Smooth muscle cell (in vitro differentiated cells): ENCODE measurements around the gene CPNE4. TPM values are rescaled to one million over a fixed set of nuclear protein-coding genes. Genes with fewer than 3 reads are reported as not detected.
A peak's percentile ranks its signal among the peaks of the same experiment; 100 is the strongest.

Experiments used
- DNase-seq: peaks from one replicate; lab custom pipeline; 2025; ENCODE audit not compliant: unreplicated experiment; lab: John Stamatoyannopoulos, UW
- H2AFZ ChIP-seq: fragments of 200-600 bp; sonication (generic); 2 replicates; pipeline ENCODE4 v1.6.0; 2016; ENCODE audit warnings: antibody characterized with exemption, low read depth, mild to moderate bottlenecking
- H3F3A ChIP-seq: fragments of 200-600 bp; sonication (generic); 2 replicates; pipeline ENCODE4 v1.6.0; 2017; ENCODE audit warnings: antibody characterized with exemption, low read depth
- H3K27ac ChIP-seq: fragments of 200-600 bp; sonication (generic); 2 replicates; pipeline ENCODE4 v1.5.1; 2016; ENCODE audit warnings: low read depth, mild to moderate bottlenecking
- H3K27me3 ChIP-seq: fragments of 200-600 bp; sonication (generic); 2 replicates; pipeline ENCODE4 v1.6.1; 2016; ENCODE audit warnings: low read depth, mild to moderate bottlenecking
- H3K36me3 ChIP-seq: fragments of 200-600 bp; sonication (generic); 2 replicates; pipeline ENCODE4 v1.5.1; 2016; ENCODE audit warnings: low read depth
- H3K4me1 ChIP-seq: fragments of 200-600 bp; sonication (generic); 2 replicates; pipeline ENCODE4 v1.5.1; 2016; ENCODE audit warnings: low read depth
- H3K4me2 ChIP-seq: fragments of 200-600 bp; sonication (generic); 2 replicates; pipeline ENCODE4 v1.6.0; 2016; ENCODE audit warnings: mild to moderate bottlenecking
- H3K4me3 ChIP-seq: fragments of 200-600 bp; sonication (generic); 2 replicates; pipeline ENCODE4 v1.5.1; 2016; ENCODE audit warnings: mild to moderate bottlenecking
- H3K79me2 ChIP-seq: fragments of 200-600 bp; sonication (generic); 2 replicates; pipeline ENCODE4 v1.6.0; 2016; ENCODE audit warnings: low read depth, mild to moderate bottlenecking
- H3K9ac ChIP-seq: fragments of 200-600 bp; sonication (generic); 2 replicates; pipeline ENCODE4 v1.6.0; 2016; ENCODE audit warnings: low read depth
- H3K9me3 ChIP-seq: fragments of 200-600 bp; sonication (generic); replicated peaks from 2 replicates; pipeline ENCODE4 v1.5.1; 2016; ENCODE audit warnings: low read depth
- H4K20me1 ChIP-seq: fragments of 200-600 bp; sonication (generic); 2 replicates; pipeline ENCODE4 v1.6.0; 2016; ENCODE audit warnings: low read depth
- CTCF ChIP-seq: fragments of 200-600 bp; sonication (generic); IDR thresholded peaks from 2 replicates; pipeline ENCODE4 v1.5.1; 2017; ENCODE audit warnings: borderline replicate concordance, mild to moderate bottlenecking, antibody characterized with exemption; ENCODE audit not compliant: insufficient read depth, poor library complexity, severe bottlenecking
- WGBS: methylation state at CpG from one replicate; pipeline ENCODE4 v1.1.7; 2016; ENCODE audit warnings: low lambda C conversion rate; 5-methylcytosine and 5-hydroxymethylcytosine counted together
- polyA plus RNA-seq: library from polyadenylated mRNA; unstranded; fragments of >200 nt; fragmentation: Nextera tagmentation; extraction: Ambion mirVana; gene quantifications from 2 replicates; pipeline ENCODE4 v1.2.1, GENCODE V29; 2016
- total RNA-seq: library from RNA; depleted of rRNA; stranded (reverse); fragments of >200 nt; gene quantifications from 2 replicates; pipeline ENCODE4 v1.2.3, GENCODE V29; 2014

Gene CPNE4
- total and polyA plus RNA-seq, 2 experiments from 2014 or later: 0.05 to 1.6 TPM

DNA sequence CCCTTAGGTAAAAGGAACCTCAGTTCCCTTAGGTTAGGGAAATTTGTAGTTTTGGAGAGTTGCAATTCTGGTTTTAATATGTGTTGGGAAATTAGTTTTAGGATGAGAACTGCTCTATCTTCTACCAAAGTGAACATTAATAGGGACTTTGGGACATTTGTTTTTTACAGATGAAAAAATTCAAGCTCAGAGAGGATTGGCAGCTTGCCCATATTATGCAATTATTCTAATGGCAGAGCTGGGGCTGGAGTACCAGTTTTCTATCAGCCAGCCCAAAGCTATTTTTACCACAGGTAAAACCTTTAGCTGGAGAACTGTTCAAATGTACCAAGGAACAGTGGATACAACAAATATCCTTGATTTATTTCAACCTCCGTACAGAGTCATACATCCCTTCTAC, 127.0 kb downstream of the CPNE4 start:
- H3K36me3 ChIP-seq: no peaks in the 10 kb centered on the region
- no peaks in the 10 kb centered on the region for H4K20me1 ChIP-seq
- no peak overlapping the region for H2AFZ ChIP-seq
- H3K9me3 ChIP-seq: no peaks in the 10 kb centered on the region
- DNase-seq: no peak
- peaks cover 12% of the 10 kb centered on the region for H3F3A ChIP-seq
- no peaks in the 10 kb centered on the region for H3K27me3 ChIP-seq
- H3K27ac ChIP-seq: no peak overlapping the region
- no peak overlapping the region for H3K9ac ChIP-seq
- H3K4me2 ChIP-seq: no peak overlapping the region
- no peak overlapping the region for H3K4me3 ChIP-seq
- WGBS: 91% methylated on average over 1 of the region's 1 CpG
- H3K79me2 ChIP-seq: no peaks in the 10 kb centered on the region
- peaks cover 4% of the 10 kb centered on the region for H3K4me1 ChIP-seq
- no peak for TF ChIP-seq CTCF

GRCh38 chr3:131903988-131904415, 130.8 kb downstream of the CPNE4 start:
- Histone ChIP-seq H2AFZ (peak overlapping the region; percentile 21), H3K4me2 (peak overlapping the region; percentile 71), H3K4me3 (no peak overlapping the region), H3K27ac (peak overlapping the region; percentile 88), H3K27me3 (no peaks in the 10 kb centered on the region), H4K20me1 (no peaks in the 10 kb centered on the region), H3K4me1 (peaks cover 6% of the 10 kb centered on the region), H3K36me3 (no peaks in the 10 kb centered on the region), H3F3A (peaks cover 12% of the 10 kb centered on the region), H3K9me3 (no peaks in the 10 kb centered on the region), H3K79me2 (no peaks in the 10 kb centered on the region), H3K9ac (peak overlapping the region; percentile 48)
- no peak for DNase-seq
- no peak for TF ChIP-seq CTCF
- WGBS: 9% methylated on average over 4 of the region's 4 CpGs

DNA sequence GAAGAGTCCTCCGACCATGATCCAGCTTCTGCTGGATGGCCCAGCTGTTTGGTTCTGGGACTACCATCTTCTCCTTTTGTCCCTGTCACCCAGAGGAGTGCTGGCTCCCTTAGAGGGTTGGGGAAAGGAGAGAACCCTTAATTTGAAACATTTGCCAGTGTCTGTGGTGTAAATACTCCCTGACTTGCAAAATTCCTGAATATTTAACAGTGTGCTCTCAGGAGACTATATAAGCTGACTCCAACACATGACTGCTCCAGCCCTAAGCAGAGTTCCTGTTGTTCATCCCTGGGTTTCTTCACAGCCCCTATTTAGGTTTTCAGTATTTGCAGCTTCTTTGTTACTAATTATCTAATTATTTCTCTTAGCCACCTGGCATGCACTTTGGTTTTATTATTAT, 133.1 kb downstream of the CPNE4 start:
- Histone ChIP-seq H3K79me2 (no peaks in the 10 kb centered on the region), H3K36me3 (no peaks in the 10 kb centered on the region), H3K9ac (no peak overlapping the region), H3K4me3 (no peak overlapping the region), H2AFZ (no peak overlapping the region), H4K20me1 (no peaks in the 10 kb centered on the region), H3K4me2 (no peak overlapping the region), H3K4me1 (peaks cover 12% of the 10 kb centered on the region), H3F3A (peaks cover 12% of the 10 kb centered on the region), H3K27ac (no peak overlapping the region), H3K27me3 (no peaks in the 10 kb centered on the region), H3K9me3 (no peaks in the 10 kb centered on the region)
- WGBS: 86% methylated on average over 1 of the region's 1 CpG
- TF ChIP-seq CTCF: no peak
- no peak for DNase-seq

DNA sequence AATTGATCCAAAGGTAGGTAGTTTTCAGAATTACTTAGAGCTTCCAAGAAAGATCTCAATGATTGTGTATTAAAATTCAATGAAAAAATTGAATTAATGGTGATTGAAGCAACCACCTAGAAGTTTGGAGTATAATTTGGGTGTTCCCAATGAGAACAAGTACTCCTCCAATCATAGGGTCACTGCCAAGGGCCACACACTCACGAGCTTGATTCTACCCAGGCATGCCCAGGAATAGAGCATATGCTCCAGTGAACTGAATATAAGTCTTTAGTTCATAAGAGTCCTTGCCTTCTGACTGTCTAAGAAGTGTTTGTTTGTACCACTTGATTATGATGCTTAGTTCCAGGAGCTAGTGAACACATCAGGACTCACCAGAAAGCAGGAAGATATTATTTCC, 133.9 kb downstream of the CPNE4 start:
- no peaks in the 10 kb centered on the region for H3K9me3 ChIP-seq
- H3K4me3 ChIP-seq: no peak overlapping the region
- no peaks in the 10 kb centered on the region for H4K20me1 ChIP-seq
- no peak for TF ChIP-seq CTCF
- H3K27ac ChIP-seq: no peak overlapping the region
- H3K27me3 ChIP-seq: no peaks in the 10 kb centered on the region
- DNase-seq: no peak
- H3K79me2 ChIP-seq: no peaks in the 10 kb centered on the region
- H3K4me2 ChIP-seq: no peak overlapping the region
- H3K4me1 ChIP-seq: peaks cover 12% of the 10 kb centered on the region
- H2AFZ ChIP-seq: no peak overlapping the region
- peaks cover 12% of the 10 kb centered on the region for H3F3A ChIP-seq
- whole genome bisulfite sequencing: 85% methylated on average over 1 of the region's 1 CpG
- no peak overlapping the region for H3K9ac ChIP-seq
- no peaks in the 10 kb centered on the region for H3K36me3 ChIP-seq
